GM12872 (cell line): ENCODE data around the gene PLA2G3.

Experiments used
- TF ChIP-seq, protein P1 (sequence below): IDR thresholded peaks from 3 replicates; pipeline ENCODE4 v1.5.1; 2011; ENCODE audit warnings: low read depth, mild to moderate bottlenecking, low read length, moderate library complexity; ENCODE audit not compliant: insufficient read depth

PLA2G3 gene

DNA sequence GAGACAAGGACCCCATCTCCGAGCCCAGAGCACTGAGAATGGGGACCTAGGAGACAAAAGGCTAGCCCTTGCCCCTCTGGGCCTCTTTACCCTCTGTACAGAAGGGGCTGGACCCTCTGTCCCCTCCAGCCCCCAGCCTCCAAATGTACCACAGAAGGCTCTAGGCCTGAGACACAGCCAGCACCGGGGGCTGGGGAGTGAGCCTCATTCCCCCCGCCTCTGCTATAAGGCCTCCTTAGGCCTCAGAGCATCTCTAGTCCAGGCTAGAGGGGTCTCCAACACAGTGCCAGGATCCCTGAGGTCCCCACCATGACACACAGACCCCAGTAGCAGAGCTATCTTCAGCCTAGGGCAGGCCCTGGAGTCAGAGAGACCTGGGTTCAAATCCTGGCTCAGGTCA, 54.4 kb downstream of the PLA2G3 start:
- TF ChIP-seq, protein P1, sequence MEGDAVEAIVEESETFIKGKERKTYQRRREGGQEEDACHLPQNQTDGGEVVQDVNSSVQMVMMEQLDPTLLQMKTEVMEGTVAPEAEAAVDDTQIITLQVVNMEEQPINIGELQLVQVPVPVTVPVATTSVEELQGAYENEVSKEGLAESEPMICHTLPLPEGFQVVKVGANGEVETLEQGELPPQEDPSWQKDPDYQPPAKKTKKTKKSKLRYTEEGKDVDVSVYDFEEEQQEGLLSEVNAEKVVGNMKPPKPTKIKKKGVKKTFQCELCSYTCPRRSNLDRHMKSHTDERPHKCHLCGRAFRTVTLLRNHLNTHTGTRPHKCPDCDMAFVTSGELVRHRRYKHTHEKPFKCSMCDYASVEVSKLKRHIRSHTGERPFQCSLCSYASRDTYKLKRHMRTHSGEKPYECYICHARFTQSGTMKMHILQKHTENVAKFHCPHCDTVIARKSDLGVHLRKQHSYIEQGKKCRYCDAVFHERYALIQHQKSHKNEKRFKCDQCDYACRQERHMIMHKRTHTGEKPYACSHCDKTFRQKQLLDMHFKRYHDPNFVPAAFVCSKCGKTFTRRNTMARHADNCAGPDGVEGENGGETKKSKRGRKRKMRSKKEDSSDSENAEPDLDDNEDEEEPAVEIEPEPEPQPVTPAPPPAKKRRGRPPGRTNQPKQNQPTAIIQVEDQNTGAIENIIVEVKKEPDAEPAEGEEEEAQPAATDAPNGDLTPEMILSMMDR = no peak

DNA sequence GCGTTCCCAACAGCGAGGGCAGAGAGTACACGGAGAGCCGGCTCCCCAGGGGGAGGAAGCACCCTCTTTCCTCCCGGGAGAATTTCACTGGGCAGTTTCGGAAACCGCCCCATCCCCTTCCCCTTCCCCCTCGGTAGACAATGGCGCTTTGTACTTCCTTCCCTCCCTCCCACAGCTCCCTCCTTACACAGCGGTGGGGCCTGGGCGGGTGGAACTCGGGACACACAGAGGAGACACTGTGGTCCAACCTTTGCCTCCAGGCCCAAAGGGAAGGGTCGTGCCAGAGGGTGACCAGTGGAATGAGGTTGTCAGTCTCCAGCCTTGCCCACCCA, 54.8 kb downstream of the PLA2G3 start:
- TF ChIP-seq, protein P1 = no peak

GRCh38 chr22:31084811-31085492, 55.4 kb downstream of the PLA2G3 start:
- TF ChIP-seq, protein P1 = peak; percentile 82
